Epithelial cell of proximal tubule (primary cell): Measurements from ENCODE around the gene FFAR2. TPM values are rescaled to one million over a fixed set of nuclear protein-coding genes. Genes with fewer than 3 reads are reported as not detected.

Experiments
- DNase-seq: peaks from one replicate; pipeline ENCODE4 v3.0.0-alpha.2; 2011; ENCODE audit warnings: low read depth
- H3K4me3 ChIP-seq: 2 replicates; pipeline ENCODE4 v1.5.1; 2011; ENCODE audit warnings: low read depth, mild to moderate bottlenecking, low read length
- CTCF ChIP-seq: conservative IDR thresholded peaks from 2 replicates; pipeline ENCODE4 v1.5.1; 2012; ENCODE audit warnings: low read depth, mild to moderate bottlenecking, low read length
- total RNA-seq: library from RNA; depleted of rRNA; stranded (reverse); fragments of >200 nt; gene quantifications from 2 replicates; pipeline ENCODE4 v1.2.3, GENCODE V29; 2015

The FFAR2 gene
- total RNA-seq, 1 donor from 2014 or later, result not detected

DNA sequence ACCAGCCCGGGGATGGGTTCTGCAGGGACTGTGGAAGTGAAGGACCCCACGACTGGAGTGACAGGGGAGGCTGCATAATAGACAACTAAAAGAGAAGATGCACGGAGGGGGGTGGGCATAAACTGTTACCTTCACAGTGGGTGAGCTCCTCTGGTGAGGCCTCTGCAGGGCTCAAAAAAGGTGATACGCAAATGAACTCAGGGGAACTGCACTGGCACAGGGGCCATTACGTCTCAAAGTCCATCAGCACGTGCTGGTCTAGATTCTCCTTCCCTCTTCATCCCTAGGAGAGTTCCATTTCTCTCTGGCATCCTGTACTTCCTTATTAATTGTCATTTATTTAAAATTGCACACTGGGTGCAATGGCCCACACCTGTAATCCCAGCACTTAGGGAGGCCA, 8.1 kb upstream of the FFAR2 start:
- no peak for TF ChIP-seq CTCF
- no peak overlapping the region for H3K4me3 ChIP-seq
- no peak for DNase-seq

DNA sequence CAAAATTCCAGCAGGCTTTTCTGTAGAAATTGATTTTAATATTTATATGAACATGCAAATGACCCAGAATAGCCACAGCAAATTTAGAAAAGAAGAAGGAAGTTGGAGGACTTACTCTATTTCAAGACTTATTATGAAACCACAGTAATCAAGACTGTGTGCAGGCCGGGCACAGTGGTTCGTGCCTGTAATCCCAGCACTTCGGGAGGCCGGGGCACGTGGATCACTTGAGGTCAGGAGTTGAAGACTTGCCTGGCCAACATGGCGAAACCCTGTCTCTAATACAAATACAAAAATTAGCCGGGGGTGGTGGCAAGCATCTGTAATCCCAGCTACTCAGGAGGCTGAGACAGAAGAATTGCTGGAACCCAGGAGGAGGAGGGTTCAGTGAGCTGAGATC, 6.0 kb upstream of the FFAR2 start:
- TF ChIP-seq CTCF, result no peak
- H3K4me3 ChIP-seq, result no peak overlapping the region
- no peak for DNase-seq

GRCh38 chr19:35444735-35445134, 3.3 kb upstream of the FFAR2 start:
- TF ChIP-seq CTCF, result no peak
- no peak for DNase-seq

GRCh38 chr19:35445826-35446593, 2.0 kb upstream of the FFAR2 start:
- DNase-seq, result no peak
- no peak for TF ChIP-seq CTCF
- H3K4me3 ChIP-seq, result no peak overlapping the region

More at GRCh38 chr19:35444735-35445134, 3.3 kb upstream of the FFAR2 start:
- H3K4me3 ChIP-seq, result no peak overlapping the region

DNA sequence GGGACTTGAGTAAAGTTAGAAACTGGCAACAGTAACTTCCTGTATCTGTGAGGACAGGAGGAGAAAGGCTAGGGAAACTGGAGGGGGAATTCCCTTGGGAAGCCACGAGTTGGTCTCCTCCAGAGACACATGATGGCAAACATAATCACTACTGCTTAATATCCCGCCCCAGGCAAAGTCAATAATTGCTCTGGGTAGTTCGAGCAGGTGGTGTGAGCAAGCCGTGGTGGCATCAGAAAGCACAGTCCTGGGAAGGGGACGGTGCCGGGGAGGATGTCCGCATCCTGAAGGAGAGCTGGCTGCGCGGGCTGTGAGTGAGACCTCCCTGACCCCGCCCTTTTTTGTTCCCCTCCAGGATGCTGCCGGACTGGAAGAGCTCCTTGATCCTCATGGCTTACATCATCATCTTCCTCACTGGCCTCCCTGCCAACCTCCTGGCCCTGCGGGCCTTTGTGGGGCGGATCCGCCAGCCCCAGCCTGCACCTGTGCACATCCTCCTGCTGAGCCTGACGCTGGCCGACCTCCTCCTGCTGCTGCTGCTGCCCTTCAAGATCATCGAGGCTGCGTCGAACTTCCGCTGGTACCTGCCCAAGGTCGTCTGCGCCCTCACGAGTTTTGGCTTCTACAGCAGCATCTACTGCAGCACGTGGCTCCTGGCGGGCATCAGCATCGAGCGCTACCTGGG, 1.4 kb downstream of the FFAR2 start:
- DNase-seq, result no peak
- TF ChIP-seq CTCF, result no peak
- H3K4me3 ChIP-seq, result no peak overlapping the region

DNA sequence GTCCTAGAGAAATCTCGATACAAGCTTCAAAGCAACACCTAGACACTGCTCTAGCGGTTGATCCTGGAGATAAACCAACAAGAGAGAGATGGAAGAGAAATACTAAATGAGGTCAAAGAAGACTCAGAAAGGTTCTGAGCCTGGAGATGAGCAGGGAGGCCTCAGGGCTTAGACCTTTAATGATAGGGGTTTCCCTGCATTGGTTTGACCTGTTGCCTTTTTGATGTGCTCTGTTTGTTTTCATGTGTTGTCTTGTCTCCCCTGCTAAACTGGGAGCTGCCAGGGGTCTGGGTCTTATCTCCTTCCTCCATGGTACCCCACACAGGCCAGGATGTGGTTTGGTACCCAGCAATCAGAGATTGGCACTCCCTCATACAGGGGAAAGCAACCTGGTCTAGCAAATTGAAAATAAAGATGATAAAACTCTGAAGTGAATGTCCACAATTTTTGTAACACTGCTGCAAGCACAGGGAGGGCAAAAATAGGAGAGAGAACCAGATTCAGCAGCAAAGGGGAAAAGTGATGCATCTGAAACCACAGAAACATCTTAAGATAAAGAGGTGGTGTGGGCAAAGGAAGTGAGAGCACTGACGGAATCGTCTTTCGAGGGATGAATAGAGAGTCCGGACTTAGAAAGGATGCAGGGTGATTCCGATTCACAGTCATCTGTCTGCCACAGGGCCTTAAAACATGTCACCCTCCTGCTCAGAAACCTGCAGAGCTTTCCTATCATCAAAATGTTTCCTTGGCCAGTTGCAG, 3.5 kb downstream of the FFAR2 start:
- H3K4me3 ChIP-seq, result no peak overlapping the region
- TF ChIP-seq CTCF, result no peak
- no peak for DNase-seq
